HG02759 (cell line): ENCODE measurements around the gene RNASET2.
"Not testable (repeated sequence)": the region's sequence is repeated elsewhere in the genome, so short reads cannot be mapped to it uniquely, and the experiment has no call there.

Source experiments
- ATAC-seq: cut with Tn5 transposase; IDR thresholded peaks from one replicate; pipeline ENCODE4 v1.9.1; 2021; ENCODE audit warnings: mild to moderate bottlenecking, moderate library complexity; ENCODE audit not compliant: unreplicated experiment

RNASET2 gene

GRCh38 chr6:166905505-166906134 lies 50.7 kb downstream of the RNASET2 start:
- no peak for ATAC-seq

- ATAC-seq: no peak
Observed at GRCh38 chr6:166905013-166905412, 51.3 kb downstream of the RNASET2 start.

GRCh38 chr6:166904101-166904746 lies 52.1 kb downstream of the RNASET2 start:
- ATAC-seq: no peak

- no peak for ATAC-seq
Observed at GRCh38 chr6:166903500-166903899, 52.9 kb downstream of the RNASET2 start.

DNA sequence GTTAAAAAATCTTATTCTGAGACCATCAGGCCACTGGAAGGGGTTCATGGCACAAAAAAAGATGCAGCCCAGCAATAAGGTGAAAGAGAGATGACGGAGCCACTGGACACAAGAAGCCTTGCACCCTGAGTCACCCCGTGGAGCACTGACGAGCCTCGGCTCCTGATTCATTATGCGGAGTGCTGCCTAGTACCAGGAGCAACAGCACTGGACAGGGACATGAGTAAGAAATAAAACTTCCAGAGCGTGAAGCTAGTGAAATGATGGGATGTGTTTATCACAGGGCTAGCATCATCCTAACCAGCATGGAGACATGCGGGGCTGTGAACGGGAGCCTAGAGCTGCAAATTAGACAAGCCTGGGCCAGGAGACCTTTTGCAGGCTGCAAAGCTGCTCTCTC lies 53.3 kb downstream of the RNASET2 start:
- ATAC-seq: no peak

- no peak for ATAC-seq
Observed at GRCh38 chr6:166902211-166902755, 54.1 kb downstream of the RNASET2 start.

DNA sequence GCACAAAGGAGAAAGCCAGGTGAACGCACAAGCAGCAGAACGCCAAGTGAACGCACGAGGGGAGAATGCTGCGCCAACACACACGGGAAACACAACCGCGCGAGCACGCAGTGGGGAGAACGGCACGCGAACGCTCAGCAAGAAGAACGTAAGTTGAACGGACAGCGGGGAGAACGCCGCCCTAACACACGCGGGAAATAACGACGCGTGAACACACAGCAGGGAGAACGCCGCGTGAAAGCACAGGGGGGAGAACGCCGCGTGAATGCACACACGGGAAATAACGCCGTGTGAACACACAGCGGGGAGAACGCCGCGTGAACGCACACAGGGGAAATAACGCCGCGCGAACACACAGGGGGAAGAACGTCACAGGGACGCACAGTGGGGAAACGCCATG lies 54.7 kb downstream of the RNASET2 start:
- no peak for ATAC-seq

DNA sequence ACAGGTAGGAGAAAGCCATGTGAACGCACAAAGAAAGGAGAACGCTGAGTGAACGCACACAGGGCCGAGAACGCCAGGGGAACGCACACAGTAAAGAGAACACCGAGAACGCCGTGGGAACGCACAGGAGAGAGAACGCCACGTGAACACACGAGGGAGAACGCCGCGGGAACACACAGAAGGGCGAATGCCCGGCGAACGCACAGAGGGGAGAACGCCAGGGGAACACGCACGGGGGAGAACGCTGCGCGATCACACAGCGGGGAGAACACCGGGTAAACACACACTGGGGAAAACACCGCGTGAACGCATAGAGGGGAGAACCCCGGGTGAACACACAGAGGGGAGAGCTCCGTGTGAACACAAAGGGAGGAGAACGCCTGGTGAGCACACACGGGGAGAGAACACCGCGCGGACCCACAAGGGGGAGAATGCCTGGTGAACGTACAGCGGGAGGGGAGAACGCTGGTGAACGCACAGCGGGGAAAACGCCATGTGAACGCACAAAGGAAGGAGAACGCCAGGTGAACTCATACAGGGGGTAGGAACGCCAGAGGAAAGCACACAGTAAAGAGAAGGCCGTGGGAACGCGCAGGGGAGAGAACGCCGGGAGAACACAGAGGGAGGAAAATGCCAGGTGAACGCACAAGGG lies 55.3 kb downstream of the RNASET2 start:
- no peak for ATAC-seq

DNA sequence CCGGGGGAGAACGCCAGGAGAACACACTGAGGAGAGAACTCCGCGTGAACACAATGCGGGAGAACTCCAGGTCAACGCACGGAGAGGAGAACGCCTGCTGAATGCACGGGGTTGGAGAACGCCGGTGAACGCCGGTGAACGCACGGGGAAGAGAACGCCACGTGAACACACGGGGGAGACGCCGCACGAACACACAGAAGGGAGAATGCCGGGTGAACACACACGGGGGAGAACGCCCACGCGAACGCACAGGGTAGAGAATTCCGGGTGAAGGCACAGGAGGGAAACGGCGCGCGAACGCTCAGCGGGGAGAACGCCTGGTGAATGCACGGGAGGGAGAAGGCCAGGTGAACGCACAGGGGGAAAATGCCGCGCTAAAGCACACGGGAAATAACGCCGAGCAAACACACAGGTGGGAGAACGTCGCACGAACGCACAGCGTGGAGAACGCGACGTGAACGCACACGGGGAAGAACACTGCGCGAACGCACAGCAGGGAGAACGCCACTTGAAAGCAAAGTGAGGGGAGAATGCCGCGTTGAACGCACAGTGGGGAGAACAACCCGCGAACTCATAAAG lies 56.1 kb downstream of the RNASET2 start:
- no peak for ATAC-seq

GRCh38 chr6:166898910-166899309 lies 57.4 kb downstream of the RNASET2 start:
- no peak for ATAC-seq

DNA sequence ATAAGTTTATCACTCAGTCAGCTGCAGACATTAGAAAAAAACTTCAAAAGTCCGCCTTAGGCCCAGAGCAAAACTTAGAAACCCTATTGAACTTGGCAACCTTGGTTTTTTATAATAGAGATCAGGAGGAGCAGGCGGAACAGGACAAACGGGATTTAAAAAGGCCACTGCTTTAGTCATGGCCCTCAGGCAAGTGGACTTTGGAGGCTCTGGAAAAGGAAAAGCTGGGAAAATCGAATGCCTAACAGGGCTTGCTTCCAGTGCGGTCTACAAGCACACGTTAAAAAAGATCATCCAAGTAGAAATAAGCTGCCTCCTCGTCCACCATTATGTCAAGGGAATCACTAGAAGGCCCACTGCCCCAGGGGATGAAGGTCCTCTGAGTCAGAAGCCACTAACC lies 61.7 kb downstream of the RNASET2 start:
- not testable (repeated sequence) for ATAC-seq

DNA sequence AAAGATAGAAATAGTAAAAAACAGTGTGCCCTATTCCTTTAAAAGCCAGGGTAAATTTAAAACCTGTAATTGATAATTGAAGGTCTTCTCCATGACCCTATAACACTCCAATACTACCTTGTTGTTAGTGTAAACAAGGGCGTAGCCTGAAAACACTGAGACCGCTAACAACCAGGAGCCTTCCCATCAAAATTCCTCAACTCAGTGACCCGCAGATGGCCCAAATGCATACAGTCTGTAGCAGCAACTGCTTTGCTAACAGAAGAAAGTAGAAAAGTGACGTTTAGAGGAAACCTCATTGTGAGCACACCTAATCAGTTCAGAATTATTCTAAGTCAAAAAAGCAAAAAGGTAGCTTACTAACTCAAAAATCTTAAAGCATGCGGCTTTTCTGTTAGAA lies 63.9 kb downstream of the RNASET2 start:
- not testable (repeated sequence) for ATAC-seq

DNA sequence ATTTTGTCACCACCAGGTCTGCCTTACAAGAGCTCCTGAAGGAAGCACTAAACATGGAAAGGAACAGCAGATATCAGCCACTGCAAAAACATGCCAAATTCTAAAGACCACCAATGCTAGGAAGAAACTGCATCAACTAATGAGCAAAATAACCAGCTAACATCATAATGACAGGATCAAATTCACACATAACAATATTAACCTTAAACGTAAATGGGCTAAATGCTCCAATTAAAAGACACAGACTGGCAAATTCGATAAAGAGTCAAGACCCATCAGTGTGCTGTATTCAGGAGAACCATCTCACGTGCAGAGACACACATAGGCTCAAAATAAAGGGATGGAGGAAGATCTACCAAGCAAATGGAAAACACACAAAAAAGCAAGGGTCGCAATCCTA lies 69.6 kb downstream of the RNASET2 start:
- ATAC-seq: not testable (repeated sequence)

- ATAC-seq: not testable (repeated sequence)
Observed at GRCh38 chr6:166884958-166885357, 71.4 kb downstream of the RNASET2 start.

- ATAC-seq: no peak
Observed at GRCh38 chr6:166879594-166879993, 76.8 kb downstream of the RNASET2 start.
